DMS53 treated with DMSO at 0.1 percent for 48 hours (cell line): ENCODE measurements around the gene GPR142.

ENCODE experiments used
- DNase-seq: peaks from one replicate; lab custom pipeline; 2025; ENCODE audit not compliant: unreplicated experiment; lab: John Stamatoyannopoulos, UW

Gene GPR142

GRCh38 chr17:74369221-74369620, 1.9 kb downstream of the GPR142 start:
- DNase-seq = peak; percentile 50

GRCh38 chr17:74369665-74370490, 2.6 kb downstream of the GPR142 start:
- no peak for DNase-seq

- no peak for DNase-seq
Measured at GRCh38 chr17:74371653-74372147, 4.4 kb downstream of the GPR142 start.

GRCh38 chr17:74372426-74372825, 5.1 kb downstream of the GPR142 start:
- DNase-seq = no peak

- peak; percentile 98 for DNase-seq
Measured at GRCh38 chr17:74373838-74374606, 6.7 kb downstream of the GPR142 start.

- no peak for DNase-seq
Measured at GRCh38 chr17:74374858-74375257, 7.6 kb downstream of the GPR142 start.

- peak; percentile 66 for DNase-seq
Measured at GRCh38 chr17:74379495-74380085, 12.3 kb downstream of the GPR142 start.

- peak; percentile 51 for DNase-seq
Measured at GRCh38 chr17:74380086-74380958, 13.0 kb downstream of the GPR142 start.

GRCh38 chr17:74380959-74381808, 13.9 kb downstream of the GPR142 start:
- no peak for DNase-seq

- DNase-seq = no peak
Measured at GRCh38 chr17:74383141-74383540, 15.8 kb downstream of the GPR142 start.

GRCh38 chr17:74385201-74385600, 17.9 kb downstream of the GPR142 start:
- DNase-seq = peak; percentile 61

- no peak for DNase-seq
Measured at GRCh38 chr17:74386386-74386785, 19.1 kb downstream of the GPR142 start.

- DNase-seq = no peak
Measured at GRCh38 chr17:74387365-74388218, 20.3 kb downstream of the GPR142 start.

GRCh38 chr17:74389084-74389753, 21.9 kb downstream of the GPR142 start:
- no peak for DNase-seq

- DNase-seq = no peak
Measured at GRCh38 chr17:74389937-74390679, 22.8 kb downstream of the GPR142 start.

- no peak for DNase-seq
Measured at GRCh38 chr17:74390680-74391653, 23.7 kb downstream of the GPR142 start.
